NCI-H1092 treated with DMSO at 0.1 percent for 48 hours (cell line): ENCODE results near the gene BCKDK.
"Not testable (repeated sequence)": the region's sequence is repeated elsewhere in the genome, so short reads cannot be mapped to it uniquely, and the experiment has no call there.

Source experiments
- DNase-seq: peaks from one replicate; lab custom pipeline; 2025; lab: John Stamatoyannopoulos, UW

BCKDK gene

DNA sequence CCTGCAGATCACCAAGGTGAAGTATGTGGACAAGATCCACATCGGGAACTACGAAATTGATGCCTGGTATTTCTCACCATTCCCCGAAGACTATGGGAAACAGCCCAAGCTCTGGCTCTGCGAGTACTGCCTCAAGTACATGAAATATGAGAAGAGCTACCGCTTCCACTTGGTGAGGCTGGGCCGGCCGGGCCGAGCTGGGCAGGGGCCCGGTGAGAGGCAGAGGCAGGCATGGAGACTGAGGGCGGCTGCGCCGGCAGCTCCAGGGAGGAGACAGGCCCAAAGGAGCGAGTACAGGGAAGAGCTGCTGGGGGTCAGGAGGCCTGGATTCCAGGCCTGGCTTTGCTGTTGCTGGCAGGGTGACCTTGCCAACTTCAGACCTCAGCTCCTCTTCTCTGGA lies 19.0 kb downstream of the BCKDK start:
- no peak for DNase-seq

GRCh38 chr16:31128711-31129567 lies 20.8 kb downstream of the BCKDK start:
- no peak for DNase-seq

DNA sequence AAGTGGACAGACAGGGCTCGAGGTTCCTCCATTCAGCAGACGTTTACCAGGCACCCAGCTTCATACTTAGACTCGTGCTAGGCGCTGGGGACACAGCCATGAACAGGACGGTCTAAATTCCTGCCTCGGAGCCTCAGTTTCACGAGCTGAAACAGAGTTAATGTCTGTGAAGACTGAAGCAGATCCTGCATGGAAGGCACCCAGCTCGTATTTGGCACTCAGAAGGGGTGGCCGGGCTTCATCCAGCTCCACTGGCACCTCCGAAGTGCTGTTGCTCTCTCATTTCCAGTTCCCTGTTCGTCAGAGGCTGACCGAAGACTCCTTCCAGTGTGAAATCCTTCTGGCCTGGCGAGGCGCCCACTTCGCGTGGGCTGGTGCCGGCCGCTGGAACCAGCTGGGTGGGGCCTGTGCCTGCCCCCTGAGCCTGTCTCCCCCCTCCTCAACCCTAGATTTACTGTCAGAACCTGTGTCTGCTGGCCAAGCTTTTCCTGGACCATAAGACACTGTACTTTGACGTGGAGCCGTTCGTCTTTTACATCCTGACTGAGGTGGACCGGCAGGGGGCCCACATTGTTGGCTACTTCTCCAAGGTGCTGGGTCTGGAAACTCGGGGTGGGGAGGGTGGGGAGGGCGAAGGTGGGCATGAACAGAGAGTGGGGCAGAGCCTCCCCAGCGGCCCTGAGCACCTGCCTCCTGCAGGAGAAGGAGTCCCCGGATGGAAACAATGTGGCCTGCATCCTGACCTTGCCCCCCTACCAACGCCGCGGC lies 21.6 kb downstream of the BCKDK start:
- DNase-seq, result no peak

- DNase-seq, result no peak
These were observed 22.2 kb downstream of the BCKDK start for GRCh38 chr16:31130336-31130891.

DNA sequence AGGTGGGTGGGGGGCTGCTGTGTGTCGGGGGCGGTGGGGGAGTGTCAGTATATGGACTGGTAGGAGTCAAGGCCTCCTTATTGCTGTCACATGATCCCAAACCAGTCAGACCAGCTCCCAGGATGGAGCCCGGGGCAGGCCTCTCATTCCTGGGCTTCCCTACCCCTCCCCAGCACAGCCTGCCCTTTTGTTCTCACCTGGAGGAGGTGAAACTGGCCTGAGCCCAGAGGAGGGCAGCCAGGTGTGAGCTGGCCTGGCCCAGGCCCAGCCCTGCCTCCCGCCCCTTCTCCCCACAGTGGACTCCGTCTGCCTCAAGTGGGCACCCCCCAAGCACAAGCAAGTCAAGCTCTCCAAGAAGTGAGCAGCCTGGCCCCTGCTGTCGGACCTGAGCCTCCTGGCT lies 22.7 kb downstream of the BCKDK start:
- no peak for DNase-seq

DNA sequence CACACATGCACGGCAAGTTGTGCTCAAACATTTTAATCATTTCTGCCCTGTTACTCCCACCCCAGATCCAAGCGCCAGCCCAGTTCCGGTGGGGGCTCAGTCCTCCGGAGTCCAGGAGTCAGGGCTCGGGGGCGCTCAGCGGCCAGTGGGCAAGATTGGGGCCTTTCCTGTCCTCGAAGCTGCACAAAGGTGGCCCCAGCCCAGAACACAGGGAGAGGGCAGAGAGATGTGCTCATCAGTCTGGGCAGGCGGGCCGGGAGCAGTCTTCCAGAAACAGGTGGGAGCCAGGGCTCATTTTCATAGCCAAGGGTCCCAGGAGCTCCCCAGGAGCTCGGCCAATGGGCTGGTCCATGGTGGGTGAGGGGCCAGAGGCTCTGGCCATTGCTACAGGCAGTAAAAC lies 23.2 kb downstream of the BCKDK start:
- no peak for DNase-seq

DNA sequence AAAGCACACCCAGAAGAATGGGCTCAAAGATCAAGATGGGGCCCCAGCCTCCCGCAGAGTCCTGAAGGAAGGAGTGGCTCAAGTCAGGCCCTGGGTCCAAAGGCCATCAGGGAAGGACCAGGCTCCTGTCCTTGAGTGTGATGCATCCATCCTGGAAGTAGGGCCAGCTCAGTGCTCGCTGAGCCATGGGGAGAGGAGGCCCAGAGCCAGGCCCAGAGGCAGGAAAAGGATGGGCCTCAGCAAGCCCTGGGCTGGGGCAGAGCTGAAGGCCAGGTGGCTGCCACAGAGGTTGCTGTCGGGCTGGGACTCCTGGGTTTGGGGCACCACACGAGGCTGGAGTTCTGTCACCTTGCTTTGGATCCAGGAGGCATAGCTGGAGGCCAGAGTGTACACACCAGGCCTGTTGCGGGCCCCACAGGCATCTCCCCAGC lies 23.7 kb downstream of the BCKDK start:
- DNase-seq, result no peak

DNA sequence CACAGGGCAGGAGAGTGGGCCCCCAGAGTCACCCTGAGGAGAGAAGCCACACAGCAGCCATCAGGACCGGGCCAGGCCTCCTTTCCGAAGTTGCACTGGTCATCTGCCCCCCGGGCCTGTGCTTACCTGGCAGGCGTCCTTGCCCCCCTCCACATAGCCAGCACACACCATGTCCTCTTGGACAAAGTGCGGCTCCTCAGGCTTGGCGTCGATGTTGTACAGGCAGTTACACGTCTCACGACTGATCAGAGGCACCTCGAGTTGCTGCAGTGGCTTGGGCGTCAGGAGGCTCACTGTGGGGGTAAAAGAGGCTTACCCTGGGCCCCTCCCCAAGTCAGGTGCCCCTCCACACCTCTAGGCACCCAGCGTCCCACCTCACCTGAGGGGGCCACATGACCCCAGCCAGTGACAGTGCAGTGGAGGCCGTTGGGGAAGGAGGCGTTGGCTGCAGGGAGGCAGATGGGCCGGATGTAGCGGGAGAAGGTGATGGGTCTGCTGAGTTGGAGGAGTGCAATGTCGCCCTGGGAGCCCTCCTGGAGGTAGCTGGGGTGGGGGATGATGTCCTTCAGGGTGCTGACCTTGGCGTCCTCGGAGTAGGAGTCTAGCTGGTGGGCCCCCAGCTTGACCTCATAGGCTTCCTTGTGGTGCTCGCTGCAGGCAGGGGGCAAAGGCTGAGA lies 24.3 kb downstream of the BCKDK start:
- no peak for DNase-seq

DNA sequence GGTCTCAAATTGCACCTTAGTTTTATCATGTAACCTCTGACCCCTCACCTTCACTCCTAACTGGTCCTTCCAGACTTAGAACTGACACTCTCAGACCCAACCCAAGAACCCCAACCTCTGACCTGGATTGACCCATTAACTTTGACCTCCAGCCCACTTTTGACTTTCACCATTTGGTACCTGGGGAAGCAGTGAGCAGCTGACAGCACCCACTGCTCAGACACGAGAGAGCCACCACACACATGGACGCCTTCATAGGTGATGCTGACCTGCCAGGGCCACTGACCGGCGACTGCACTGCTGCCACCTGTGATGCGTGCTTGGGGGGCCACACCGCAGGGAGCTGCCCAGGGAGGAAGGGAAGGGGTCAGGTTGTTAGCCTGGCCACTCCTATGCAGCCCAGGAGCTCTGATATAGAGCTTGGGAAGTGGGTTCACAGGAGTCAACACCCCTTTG lies 24.9 kb downstream of the BCKDK start:
- no peak for DNase-seq

- peak; percentile 16 for DNase-seq
These were observed 25.9 kb downstream of the BCKDK start for GRCh38 chr16:31134091-31134571.

DNA sequence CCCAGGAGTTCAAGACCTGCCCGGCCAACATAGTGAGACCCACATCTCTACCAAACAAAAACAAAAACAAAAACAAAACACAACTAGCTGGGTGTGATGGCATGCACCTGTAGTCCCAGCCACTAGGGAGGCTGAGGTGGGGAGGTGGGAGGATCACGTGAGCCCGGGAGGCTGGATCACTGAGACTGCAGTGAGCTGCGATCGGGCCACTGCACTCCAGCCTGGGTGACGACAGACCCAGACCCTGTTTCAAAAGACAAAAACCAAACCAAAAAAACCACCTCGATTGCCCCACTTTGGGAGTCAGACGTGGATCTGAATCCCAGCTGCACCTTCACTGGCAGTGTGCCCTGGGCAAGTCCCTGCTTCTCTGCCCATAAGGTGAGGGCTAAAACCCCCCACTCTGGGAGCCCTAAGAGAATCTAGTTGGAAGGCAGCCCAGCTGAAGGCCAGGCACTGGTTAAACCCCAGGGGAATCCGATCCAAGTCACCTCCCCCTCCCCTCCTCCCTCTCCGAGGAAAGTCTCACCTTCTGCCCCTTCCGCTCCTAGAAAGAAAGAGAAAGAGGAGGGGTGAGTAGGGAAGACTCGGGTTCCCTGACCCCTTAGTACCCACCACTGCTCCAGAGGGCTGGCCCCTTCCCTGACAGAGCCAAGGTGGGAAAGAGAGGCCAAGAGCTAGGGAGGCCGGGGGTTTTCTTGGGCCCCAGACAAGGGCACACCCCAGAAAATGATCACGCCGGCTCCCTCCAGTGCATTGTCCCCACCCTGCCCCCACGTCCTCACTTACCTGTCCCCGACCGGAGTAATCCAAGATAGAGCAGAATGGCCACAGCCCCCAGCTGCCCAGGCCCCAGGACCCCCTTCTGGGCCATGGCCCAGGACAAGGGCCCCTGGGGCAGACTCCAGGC lies 26.7 kb downstream of the BCKDK start:
- DNase-seq, result peak; percentile 57

- DNase-seq, result no peak
These were observed 27.5 kb downstream of the BCKDK start, which contains the start of gene PRSS8 for GRCh38 chr16:31135535-31136286. Gene PRSS8 (minus strand): TSS chr16:31135727. CDS start chr16:31135498, 229 bp downstream.

DNA sequence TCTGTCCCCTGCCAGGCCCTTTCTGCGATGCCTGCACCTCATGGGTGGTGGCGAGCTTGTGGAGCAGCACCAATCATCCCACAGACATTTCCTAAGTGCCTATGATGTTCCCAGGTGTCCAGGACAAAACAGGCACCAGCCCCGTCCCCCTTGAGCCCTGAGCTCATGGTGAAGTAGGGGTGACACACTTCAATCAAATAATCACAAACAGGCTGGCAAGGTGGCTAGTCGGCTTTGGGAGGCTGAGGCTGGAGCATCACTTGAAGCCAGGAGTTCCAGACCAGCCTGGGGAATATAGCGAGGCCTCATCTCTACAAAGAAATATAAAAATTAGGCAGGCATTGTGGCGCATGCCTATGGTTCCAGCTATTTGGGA lies 28.1 kb downstream of the BCKDK start:
- DNase-seq, result no peak

DNA sequence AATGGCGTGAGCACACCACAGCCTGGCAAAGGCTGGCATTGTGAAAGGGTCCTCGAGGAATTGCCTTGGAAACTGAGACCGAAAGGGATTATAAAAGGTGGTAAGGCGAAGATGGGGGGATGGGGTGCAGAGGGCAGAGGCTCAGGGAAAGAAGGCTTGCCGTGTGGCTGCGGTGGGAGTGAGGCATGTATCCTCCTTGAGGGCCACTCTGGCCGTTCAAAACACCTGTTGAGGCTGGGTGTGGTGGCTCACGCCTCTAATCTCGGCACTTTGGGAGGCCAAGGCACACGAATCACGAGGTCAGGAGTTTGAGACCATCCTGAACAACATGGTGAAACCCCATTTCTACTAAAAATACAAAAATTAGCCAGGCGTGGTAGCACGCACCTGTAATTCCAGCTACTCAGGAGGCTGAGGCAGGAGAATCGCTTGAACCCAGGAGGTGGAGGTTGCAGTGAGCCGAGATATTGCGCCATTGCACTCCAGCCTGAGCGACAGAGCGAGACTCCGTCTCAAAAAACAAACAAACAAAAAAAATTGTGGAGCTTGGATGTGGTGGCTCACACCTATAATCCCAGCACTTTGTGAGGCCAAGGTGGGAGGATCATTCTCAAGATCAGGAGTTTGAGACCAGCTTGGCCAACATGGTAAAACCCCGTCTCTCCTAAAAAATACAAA lies 28.8 kb downstream of the BCKDK start:
- DNase-seq, result not testable (repeated sequence)

DNA sequence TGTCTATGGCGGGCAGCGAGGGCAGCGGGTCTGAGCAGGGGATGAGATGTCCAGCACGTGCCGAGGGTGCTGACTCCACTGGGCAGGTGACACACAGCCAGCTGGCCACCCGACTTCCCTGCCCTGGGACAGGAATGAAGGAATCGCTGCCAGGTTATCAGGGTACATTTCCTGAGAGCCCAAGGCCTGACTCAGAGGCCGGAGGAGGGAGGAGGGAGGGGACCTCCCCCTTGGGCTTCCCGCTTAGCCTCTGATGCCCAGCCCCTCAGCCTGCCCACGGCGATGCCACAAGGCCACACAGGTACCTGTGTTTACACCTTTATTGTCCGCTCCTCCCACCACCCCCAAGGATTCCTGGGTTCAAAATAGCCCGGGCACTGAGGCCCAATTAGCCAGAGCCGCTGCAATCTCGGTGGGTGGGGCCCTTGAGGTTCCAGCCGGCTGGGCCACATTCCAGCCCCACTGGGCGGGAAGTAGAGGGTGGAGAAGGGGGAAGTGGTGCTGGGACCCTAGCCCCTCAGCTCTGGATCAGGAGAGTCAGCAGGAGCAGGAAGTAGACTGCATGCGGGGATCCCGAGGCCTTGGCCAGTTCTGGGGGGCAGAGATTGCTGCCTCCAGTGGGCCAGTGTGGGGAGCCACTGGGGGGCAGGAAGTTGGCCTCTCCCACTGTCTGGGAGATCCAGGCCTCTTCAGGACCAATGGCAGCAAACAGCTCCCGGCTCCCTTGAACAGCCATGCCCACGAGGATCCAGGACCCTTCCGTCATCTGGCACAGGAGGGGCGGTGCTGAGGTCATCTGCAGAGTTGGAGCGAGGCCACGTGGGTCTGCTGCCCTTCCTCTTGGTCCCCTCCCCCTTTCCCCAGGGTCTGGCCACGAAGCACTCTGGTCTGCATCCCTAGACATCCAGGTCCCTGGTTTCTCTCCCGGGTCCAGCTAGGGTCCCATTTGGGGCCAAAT lies 30.7 kb downstream of the BCKDK start:
- no peak for DNase-seq

- DNase-seq, result not testable (repeated sequence)
These were observed 32.9 kb downstream of the BCKDK start for GRCh38 chr16:31141071-31141469.

- no peak for DNase-seq
These were observed 33.4 kb downstream of the BCKDK start for GRCh38 chr16:31141489-31142108.
